K562 (cell line): ENCODE data around the gene TBC1D5. TPM values are rescaled to one million over a fixed set of nuclear protein-coding genes. Genes with fewer than 3 reads are reported as not detected.

Experiments
- ARID4B ChIP-seq: sonication (generic); formaldehyde crosslinking; IDR thresholded peaks from 2 replicates; pipeline ENCODE4 v1.8.0; 2022; ENCODE audit warnings: mild to moderate bottlenecking, missing genetic modification reagents
- ATF7 ChIP-seq: fragments of 450-650 bp; IDR thresholded peaks from 2 replicates; pipeline ENCODE4 v1.7.1; 2014; ENCODE audit warnings: mild to moderate bottlenecking, moderate library complexity
- CBX1 ChIP-seq: sonication (generic); IDR thresholded peaks from 2 replicates; pipeline ENCODE4 v1.6.1; 2016; ENCODE audit warnings: antibody characterized with exemption, low read depth, mild to moderate bottlenecking
- CHD1 ChIP-seq: fragments of 200-600 bp; sonication (generic); IDR thresholded peaks from one replicate; pipeline ENCODE4 v1.6.1; 2012; ENCODE audit warnings: mild to moderate bottlenecking, moderate library complexity, low read length, inconsistent platforms
- CLOCK ChIP-seq: fragments of 250-450 bp; sonication (Bioruptor Pico); IDR thresholded peaks from 2 replicates; pipeline ENCODE4 v1.4.0; 2020; ENCODE audit warnings: mild to moderate bottlenecking, moderate library complexity, borderline replicate concordance
- EP300 ChIP-seq: IDR thresholded peaks from 2 replicates; pipeline ENCODE4 v1.6.1; 2012; ENCODE audit warnings: low read length, improper control_type of control experiment
- HMGN3 ChIP-seq: IDR thresholded peaks from 2 replicates; pipeline ENCODE4 v1.6.1; 2011; ENCODE audit warnings: borderline replicate concordance, low read depth, mild to moderate bottlenecking, mixed read lengths, low read length; ENCODE audit not compliant: insufficient read length; ENCODE audit errors: extremely low read depth
- MBD2 ChIP-seq: sonication (generic); IDR thresholded peaks from 2 replicates; pipeline ENCODE4 v1.6.1; 2016; ENCODE audit warnings: low read depth, borderline replicate concordance
- NCOR1 ChIP-seq: fragments of 450-650 bp; IDR thresholded peaks from 2 replicates; pipeline ENCODE4 v1.6.1; 2016; ENCODE audit warnings: mild to moderate bottlenecking, moderate library complexity
- NR2C2 ChIP-seq, 2 experiments: fragments of 200-800 bp in 1 of 2; sonication (Bioruptor generic) in 1 of 2; sonication (generic) in 1 of 2; formaldehyde crosslinking in 1 of 2; IDR thresholded peaks; 2 replicates each; pipeline versions ENCODE4 v1.6.1 to v1.8.0; 2016 to 2022; ENCODE audit warnings: mild to moderate bottlenecking in 1 of 2, missing compliant biosample characterization in 1 of 2, missing genetic modification characterization in 1 of 2, missing genetic modification reagents in 1 of 2
- PCBP1 ChIP-seq: fragments of 200-400 bp; formaldehyde crosslinking; IDR thresholded peaks from 2 replicates; pipeline ENCODE4 v1.6.1; 2018; ENCODE audit warnings: mild to moderate bottlenecking, low read depth, low read length; ENCODE audit not compliant: poor library complexity, severe bottlenecking
- PHF8 ChIP-seq: fragments of 200-600 bp; sonication (generic); IDR thresholded peaks from 2 replicates; pipeline ENCODE4 v1.6.1; 2012; ENCODE audit warnings: mixed run types, mild to moderate bottlenecking, inconsistent platforms, low read length, moderate library complexity, borderline replicate concordance
- POLR2AphosphoS2 ChIP-seq: IDR thresholded peaks from 2 replicates; pipeline ENCODE4 v1.6.1; 2012; ENCODE audit warnings: low read length, improper control_type of control experiment
- SIRT6 ChIP-seq: IDR thresholded peaks from one replicate; pipeline ENCODE4 v1.6.1; 2012; ENCODE audit warnings: low read depth, mild to moderate bottlenecking, control low read depth, inconsistent platforms, low read length, moderate library complexity
- ZNF263 ChIP-seq: sonication (generic); formaldehyde crosslinking; IDR thresholded peaks from 2 replicates; pipeline ENCODE4 v1.8.0; 2022; ENCODE audit warnings: mild to moderate bottlenecking, missing genetic modification reagents, borderline replicate concordance
- ZNF551 ChIP-seq: fragments of 250-450 bp; sonication (Bioruptor Pico); IDR thresholded peaks from 2 replicates; pipeline ENCODE4 v1.5.0; 2021; ENCODE audit warnings: mild to moderate bottlenecking, moderate library complexity
- ZNF586 ChIP-seq: fragments of 450-650 bp; formaldehyde crosslinking; conservative IDR thresholded peaks from 2 replicates; pipeline ENCODE4 v1.4.0; 2020; ENCODE audit warnings: mild to moderate bottlenecking, moderate library complexity
- ZNF766 ChIP-seq: fragments of 200-800 bp; sonication (Bioruptor generic); conservative IDR thresholded peaks from 2 replicates; pipeline ENCODE4 v1.6.1; 2016; ENCODE audit warnings: missing genetic modification characterization, missing compliant biosample characterization
- polyA plus RNA-seq, 8 experiments: library from polyadenylated mRNA; depleted of rRNA in 4 of 8; stranded (reverse) in 5 of 8; unstranded in 3 of 8; fragments of >200 nt; fragmentation: Nextera tagmentation in 2 of 8; fragmentation: Illumina TruSeq in 1 of 8; extraction: Ambion mirVana in 2 of 8; extraction: Trizol in 1 of 8; gene quantifications; 2 replicates each; pipeline versions ENCODE4 v1.2.1 to v1.2.3, GENCODE V29; 2011 to 2014; ENCODE audit warnings: inconsistent platforms in 1 of 8, missing spikeins in 1 of 8
- total RNA-seq, 7 experiments: library from RNA; depleted of rRNA in 6 of 7; stranded (reverse); fragments of >200 nt in 6 of 7; fragmentation: Illumina TruSeq in 2 of 7; extraction: Trizol in 2 of 7; gene quantifications; 2 replicates each; pipeline versions ENCODE4 v1.2.1 to v1.2.3, GENCODE V29; 2011 to 2021; ENCODE audit warnings: low replicate concordance in 1 of 7
- TF ChIP-seq, protein P1 (sequence below): sonication (generic); formaldehyde crosslinking; IDR thresholded peaks from 2 replicates; pipeline ENCODE4 v1.9.0; 2022; ENCODE audit warnings: mild to moderate bottlenecking, missing genetic modification reagents

TBC1D5 gene
- total and polyA plus RNA-seq, 9 of the 15 experiments (the other 6 are each of a cell fraction or from before 2014, with no cell fraction given), result 2.9 to 38.1 (median 25.6) TPM

DNA sequence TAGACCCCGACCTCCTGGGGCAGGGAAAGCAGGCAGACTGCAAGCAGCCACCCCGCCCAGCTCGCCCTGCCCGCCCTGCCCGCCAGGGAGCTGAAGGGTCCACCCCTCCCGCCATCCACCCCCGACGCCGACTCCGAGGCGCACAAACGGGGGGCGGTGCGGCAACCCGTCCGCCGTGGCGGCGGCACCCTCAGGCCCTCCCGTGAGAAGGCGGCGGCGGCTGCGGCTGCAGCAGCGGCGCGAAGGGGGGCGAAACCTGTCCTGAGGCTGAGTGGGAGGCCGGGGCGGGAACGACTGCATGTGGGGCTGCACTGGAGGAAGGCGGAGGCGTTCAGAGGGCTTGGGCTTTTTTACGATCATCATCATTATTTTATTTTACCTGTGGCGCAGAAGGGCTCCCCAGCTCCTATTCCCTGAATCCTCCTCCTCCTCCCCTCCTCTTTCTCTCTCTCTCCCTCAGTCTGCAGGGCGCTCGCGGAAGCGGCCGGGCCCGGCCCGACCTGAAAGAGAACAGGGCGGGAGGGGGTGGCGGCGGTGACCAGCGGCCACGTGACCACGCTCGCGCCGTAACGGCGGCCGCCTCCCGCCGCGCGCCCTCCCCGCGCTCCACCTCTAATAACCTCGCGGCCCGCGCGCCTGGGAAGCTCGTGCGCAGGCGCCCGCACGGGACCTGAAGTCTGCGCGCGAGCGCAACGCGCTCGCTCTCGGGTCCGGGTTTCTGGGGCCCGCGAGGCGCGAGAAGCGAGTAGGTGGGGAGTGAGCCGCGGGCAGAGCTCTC, at the start of gene TBC1D5 (continued):
- TF ChIP-seq NCOR1 (peak; percentile 77), CBX1 (peak; percentile 60; the same call in 1 of the 2 replicates), NR2C2 (CRISPR knock-in tag; IDR thresholded peaks at IDR 0.05) (peak; percentile 41; the same call in 1 of the 2 replicates), NR2C2 (tag; IDR thresholded peaks at IDR 0.05) (peak; percentile 76), ZNF263 (peak; percentile 80), EP300 (peak; percentile 63), PCBP1 (peak; percentile 84), HMGN3 (peak; percentile 92), MBD2 (0 out of 2 replicates have a peak, but pooled peaks have one; percentile 0), POLR2AphosphoS2 (peak; percentile 54; the same call in 1 of the 2 replicates), SIRT6 (no peak), ZNF586 (CRISPR knock-in tag) (peak; percentile 61; the same call in 1 of the 2 replicates), CLOCK (CRISPR knock-in tag) (peak; percentile 65; the same call in 1 of the 2 replicates), ZNF766 (peak; percentile 57; the same call in 1 of the 2 replicates), ARID4B (CRISPR knock-in tag) (peak; percentile 89), CHD1 (no peak), ZNF551 (CRISPR knock-in tag) (no peak), PHF8 (peak; percentile 81), ATF7 (peak; percentile 85)
- TF ChIP-seq, protein P1, sequence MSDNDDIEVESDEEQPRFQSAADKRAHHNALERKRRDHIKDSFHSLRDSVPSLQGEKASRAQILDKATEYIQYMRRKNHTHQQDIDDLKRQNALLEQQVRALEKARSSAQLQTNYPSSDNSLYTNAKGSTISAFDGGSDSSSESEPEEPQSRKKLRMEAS (CRISPR knock-in tag), result peak; percentile 94
